HG03064 (cell line): ENCODE measurements around the gene SCTR.

Experiments
- ATAC-seq: cut with Tn5 transposase; IDR thresholded peaks from one replicate; pipeline ENCODE4 v1.9.1; 2021; ENCODE audit warnings: low read depth; ENCODE audit not compliant: unreplicated experiment

SCTR gene

DNA sequence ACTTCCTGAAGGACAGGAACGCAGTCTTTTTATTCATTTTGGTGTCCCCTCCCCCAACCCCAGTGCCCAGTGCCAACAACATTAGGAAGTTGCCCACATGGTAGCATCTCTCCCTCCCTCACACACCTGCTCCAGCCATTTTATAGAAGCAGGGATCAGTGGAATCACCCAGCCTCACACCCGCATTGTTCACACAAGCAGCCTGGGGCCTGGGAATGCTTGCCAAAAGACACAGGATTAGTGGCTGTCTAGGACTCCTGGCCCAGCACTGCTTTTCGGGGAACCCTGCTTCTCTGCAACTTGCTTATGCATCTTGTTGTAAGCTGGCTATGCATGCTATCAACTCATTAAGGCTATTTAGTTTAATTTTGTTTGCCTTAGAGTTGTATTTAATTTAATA, 74.8 kb downstream of the SCTR start:
- no peak for ATAC-seq

DNA sequence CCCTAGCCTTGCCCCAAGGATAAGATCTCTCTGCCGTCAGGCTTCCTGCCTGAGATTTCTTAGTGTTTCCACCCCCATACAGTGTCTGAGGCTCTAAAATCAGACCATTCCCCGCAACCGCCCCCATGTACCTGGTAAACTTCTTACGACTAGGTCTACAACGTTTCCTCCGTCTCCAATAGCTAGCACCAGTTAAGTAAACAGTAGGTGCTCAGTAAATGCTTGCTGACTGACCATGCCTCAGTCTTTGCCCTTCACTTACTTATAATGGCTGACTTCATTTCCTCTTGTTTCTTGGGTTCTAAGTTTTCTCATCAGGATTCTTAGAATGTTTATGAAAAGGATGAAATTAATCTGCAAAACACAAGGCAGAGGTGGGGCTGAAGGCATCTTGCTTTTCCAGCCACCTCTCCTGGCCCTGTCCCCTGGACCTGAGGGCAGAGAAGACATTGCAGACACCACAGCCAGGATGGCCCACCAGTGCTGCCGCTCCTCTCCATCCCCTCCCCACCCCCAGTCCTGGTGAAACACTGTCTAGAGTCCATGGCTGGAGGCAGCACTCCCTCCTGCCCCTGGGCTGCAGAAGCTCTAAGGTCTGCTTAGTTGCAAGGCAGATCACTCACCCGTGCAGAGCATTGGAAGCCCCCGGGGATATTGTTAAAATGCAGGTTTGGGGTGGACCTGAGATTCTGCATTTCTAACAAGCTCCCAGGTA, 75.7 kb downstream of the SCTR start:
- ATAC-seq: no peak

GRCh38 chr2:119446037-119446436, 78.2 kb downstream of the SCTR start:
- ATAC-seq: no peak

DNA sequence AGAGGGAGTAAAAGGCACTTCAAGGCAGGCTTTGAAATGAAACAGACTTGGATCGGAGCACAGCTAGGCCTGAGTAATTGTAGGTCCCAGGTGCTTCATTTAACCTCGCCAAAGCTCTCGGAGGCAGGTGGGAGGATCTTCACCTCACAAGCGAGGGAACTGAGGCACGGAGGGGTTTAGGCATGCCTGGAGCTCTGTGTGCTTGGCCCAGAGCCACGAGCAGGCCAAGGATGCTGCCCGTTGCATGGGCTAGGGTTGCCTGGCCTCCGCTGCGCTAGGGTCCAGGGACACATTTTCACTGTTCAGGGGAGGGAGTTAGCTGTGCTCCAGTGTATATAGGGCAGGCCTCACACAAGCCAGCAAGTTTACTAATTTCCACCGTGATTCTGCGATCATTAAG, 81.4 kb downstream of the SCTR start:
- no peak for ATAC-seq

GRCh38 chr2:119442226-119442619, 82.1 kb downstream of the SCTR start:
- ATAC-seq: no peak

GRCh38 chr2:119441376-119442225, 82.7 kb downstream of the SCTR start:
- no peak for ATAC-seq

DNA sequence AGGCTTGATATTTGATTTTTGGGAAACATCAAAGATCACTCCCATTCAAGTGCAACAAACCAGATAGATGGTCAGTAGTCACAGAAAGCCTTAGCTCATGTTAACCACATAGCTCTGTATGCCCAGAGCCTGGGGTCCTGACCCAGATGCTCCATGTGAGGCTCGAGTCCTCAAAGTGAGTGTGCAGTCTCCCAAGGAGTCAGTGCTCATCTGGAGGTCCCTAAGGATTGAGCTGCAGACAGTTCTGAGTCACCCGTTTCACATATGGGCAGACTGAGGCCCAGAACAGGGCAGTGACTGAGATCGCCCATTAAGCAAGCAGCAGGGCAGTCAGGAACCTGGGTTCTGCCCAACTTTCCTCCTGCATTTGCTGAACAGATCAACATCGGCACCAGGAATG, 83.4 kb downstream of the SCTR start:
- ATAC-seq: no peak

- ATAC-seq: no peak
These were observed 83.8 kb downstream of the SCTR start for GRCh38 chr2:119440501-119440870.

DNA sequence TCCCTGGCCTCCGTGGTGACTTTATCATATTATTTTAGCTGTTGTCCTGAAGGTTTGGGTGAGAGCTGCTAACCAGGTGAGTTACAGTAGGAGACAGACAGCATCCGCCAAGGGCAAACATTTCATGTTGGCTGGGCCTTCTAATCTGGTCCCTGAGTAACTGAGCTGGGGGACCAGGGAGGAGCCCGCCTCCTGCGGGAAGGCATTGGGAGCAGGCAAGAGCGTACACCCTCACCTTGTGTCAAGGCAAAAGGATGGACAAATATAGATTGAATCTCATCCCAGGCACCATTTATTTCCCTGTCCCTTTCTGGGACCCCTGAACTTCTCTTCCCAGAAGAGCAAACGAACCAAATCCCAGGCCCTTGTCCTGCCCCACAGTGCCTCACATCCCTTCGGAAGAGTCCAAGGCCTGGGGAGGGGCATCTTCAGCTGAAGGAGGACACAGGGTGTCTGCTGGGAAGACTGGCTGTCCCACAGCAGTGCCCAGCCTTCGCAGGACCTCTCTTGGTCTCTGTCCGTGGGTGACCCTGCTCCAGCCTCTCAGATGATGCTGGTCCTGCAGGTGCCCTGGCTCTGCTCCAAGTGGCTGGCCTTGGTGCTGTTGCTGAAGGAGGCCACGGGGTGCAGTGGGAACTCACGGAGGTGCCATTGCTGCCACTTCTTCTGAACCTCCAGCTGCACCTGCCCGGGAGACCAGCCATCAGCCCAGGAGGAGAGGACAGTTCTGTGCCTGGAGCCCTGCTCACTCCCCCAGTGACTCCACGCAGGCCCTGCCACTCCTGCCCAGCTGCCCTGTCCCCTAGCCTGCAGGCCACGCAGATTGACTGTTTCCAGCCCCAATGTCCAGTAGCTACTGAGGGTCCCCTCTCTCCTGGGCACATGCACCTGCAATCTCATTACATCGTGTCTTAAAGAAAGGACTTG, 84.4 kb downstream of the SCTR start:
- no peak for ATAC-seq

GRCh38 chr2:119438726-119439284, 85.5 kb downstream of the SCTR start:
- ATAC-seq: no peak

- ATAC-seq: no peak
These were observed 86.1 kb downstream of the SCTR start for GRCh38 chr2:119438128-119438656.

GRCh38 chr2:119436993-119437772, 87.1 kb downstream of the SCTR start:
- no peak for ATAC-seq

- no peak for ATAC-seq
These were observed 88.4 kb downstream of the SCTR start for GRCh38 chr2:119435953-119436297.

DNA sequence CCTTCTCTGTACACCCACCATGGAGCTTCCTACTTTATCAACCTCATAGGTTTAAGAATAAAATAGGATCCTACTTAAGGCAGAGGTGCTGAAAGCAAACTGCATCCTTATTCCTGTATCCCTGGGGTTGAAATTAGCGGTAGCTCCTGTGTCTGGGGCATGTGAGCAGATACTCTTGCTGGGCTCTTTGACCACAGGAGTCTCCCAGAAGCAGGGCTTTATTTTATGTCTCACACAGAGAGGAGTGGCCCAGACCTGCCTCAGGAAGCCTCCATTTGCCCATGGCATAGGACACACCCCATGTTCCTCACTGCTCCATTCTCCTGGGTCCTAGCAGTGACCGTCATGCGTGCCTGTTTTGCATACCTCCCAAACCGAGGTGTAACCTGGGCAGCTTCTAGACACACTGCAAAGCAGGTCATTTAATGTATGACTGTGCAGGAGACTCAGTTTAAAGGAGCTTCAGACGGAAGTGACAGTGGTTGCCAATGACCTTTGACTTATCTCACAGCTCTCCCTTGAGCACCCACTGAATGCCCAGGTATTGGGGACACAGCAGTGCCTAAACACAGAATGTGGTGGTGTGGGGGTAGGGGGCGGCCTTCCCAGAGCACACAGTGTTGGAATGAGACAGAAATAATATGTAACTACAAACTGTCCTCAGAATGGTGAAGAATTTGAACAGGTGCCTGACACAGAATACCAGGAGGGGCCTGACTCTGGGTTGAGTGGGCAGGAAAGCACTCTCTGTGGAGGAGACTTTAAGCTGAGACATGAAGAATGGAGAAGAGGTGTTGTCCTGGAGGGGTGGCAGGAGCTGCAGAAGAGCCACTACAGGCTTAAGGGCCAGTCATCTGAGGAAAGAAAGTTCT, 89.0 kb downstream of the SCTR start:
- no peak for ATAC-seq

- ATAC-seq: no peak
These were observed 89.6 kb downstream of the SCTR start for GRCh38 chr2:119434664-119435063.

DNA sequence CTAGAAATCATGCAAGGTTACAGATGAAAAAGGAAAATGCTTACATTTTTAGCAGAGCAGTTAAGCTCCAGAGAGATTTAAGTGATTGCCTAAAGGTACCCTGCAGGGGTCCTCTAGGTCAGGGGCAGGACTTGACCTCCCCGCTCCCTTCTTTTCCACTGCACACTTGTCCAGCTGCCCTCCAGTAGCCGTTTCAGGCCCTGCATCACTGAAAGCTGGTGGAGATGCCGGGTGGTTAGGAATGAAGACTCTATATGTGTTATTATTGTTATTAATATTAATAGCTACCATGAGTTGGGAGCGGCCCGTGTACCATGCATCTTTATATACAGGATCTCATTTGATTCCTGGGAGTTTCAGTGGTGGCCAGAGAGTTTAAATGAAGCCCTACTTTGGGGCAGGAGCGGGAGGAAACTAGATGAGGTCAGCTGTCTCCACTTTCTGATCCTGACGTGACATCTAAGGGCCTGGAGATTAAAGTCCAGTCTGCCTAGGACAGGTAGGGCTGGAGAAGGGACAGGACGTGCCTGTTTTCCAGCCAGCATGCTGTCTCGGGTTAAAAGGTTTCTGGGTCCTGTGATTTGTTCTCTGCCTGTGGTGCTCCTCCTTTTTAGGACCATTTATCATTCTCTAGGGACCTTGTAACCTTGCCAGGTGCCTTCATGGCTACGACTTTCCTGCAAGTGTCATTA, 90.5 kb downstream of the SCTR start:
- ATAC-seq: no peak

GRCh38 chr2:119432851-119433522, 91.3 kb downstream of the SCTR start:
- ATAC-seq: no peak
